ENCODE data around the gene RNASE7.
"Not testable (repeated sequence)": the region's sequence is repeated elsewhere in the genome, so short reads cannot be mapped to it uniquely, and the experiment has no call there.

RNASE7 gene

DNA sequence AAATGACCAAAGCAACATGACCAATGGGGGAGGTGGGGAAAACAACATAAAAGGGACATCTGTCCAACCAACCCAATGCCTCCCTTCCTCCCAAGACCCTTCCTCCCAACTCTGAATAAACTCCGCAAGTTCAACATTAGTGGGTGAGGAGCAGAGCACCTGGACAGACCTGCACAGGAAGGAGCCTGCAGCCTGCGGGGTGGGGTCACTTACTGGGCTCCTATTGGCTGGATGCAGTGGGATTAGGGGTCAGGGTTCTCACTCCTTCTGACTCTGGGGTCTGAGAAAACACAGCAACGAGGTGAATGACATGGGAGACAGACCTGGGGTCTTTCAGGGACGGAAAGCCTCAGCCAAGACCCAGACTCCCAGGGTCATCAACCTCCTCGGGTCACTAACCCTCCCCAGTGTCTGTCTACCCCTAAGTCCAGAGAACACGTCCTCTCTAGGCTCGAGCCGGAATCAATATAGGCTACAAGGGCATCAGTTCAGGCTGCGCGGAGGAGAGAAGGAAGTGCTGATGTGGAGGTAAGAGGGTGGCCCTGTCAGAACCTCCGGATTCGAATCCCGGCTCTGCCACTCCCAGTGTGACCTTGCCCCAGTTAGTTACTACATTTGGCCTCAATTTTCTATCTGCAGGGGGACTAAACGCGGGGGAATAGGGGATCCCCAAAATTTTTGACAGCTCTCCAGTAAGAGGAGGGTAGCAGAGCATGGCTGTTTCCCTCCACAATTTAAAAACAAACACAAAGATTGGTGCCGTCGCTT lies 18.2 kb upstream of the RNASE7 start:
- peak in 1 of 3 experiments; percentile 23 for DNase-seq

DNA sequence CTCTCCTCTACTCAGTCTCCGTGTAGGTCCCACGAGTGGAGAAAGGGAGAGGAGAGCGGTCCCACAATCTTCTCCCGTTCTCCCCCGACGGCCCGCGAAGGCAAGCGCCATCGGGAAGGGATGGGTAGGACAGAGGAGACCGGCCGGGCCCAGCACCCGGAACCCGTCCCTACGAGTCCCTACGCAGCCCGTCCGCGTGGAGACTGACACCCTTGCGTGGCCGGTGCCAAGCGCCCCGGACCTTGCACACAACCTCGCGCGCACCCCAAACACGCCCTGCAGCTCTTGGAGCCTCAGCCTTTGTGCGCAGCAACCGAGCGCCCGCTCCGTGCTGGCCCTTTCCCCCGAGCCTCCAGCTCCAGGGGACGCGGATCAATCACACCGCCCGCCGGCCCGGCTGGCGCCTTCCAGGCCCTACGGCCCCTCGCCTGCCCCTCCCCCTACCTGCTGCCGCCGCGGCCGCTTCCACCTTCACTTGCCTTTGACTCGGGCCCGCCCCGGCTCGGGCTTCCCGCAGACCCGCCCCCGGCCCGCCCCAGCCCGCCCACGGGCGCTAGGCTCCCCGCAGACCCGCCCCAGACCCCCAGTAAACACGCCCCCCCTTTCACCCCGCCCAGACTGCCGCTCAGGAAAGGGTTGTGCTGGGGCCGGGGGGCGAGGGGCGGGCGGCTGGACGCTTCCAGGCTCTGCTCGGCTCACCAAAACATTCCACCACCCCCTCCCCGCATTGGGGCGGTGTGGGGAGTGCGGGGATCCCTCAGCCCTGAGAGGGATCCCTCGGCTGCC lies 17.4 kb upstream of the RNASE7 start, which contains the start of gene NDRG2:
Gene NDRG2, minus strand, starts transcription at position 477 of the 786 bp plus-strand sequence. CDS start 1,746 bp downstream, outside the sequence.
- peak; percentile 50 to 78 (median 73) for DNase-seq

DNA sequence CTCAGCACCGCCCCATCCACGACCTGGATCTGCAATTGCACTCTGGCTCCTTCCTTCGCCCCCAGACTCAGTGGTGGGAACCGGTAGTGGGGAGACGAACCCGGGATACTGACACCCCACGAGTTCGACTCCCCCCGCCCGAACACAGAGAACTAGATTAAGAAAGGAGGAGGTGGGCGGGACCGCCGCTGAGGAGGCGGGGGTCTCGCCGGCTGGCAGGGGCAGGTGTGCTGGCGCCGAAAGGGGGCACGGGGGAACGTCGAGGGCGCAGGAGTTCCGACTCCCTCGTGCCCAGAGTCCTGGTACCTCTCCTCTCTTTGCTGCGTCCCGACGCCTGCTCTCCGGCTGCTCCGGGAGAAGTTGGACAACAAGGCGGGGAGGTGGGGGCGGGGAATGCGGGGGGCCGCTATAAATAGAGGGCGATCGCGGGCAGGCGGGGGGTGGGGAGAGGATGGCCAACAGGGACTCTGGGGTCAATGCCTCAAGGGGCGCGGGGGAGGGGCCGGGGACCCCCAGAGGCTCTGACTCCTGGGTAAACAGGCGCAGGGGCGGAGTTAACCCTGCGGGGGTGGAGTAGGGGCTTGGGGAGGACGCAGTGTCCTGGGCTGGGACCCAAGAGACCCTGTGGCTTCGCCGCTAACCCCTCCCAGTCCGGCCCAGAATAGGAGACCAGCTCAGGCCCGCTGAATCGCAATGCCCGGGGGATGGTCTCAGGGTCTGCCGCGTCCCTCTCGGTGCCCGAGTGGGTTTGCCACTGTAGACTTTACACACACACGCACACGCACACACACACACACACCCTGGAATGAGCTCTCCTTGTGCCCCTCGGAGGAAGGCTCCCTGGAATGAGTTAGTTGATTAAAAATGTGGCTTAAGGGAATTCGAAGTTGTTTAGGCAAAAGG lies 16.5 kb upstream of the RNASE7 start:
- peak in 2 of 3 experiments; percentile 43 to 53 for DNase-seq

GRCh38 chr14:21026274-21026987 lies 15.7 kb upstream of the RNASE7 start:
- no peak for DNase-seq

GRCh38 chr14:21026988-21027315 lies 15.2 kb upstream of the RNASE7 start:
- no peak for DNase-seq

DNA sequence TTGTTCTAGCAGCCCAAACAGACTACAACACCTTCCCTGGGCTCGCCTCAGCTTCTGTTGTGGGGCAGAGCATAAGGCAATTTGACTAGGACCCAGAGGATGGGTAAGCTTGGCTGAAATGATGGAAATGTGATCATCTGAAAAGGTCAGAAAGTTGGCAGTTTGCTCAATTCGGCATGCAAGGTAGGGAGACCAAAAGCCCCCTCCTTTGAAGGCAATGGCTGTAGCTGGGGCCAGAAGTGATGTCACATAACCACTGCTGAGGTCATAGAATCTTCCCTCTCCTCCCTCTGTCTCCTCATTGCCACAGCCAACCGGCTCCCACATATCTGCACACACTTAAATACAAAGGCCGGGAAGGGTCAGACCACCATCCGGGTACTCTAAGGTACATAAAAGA lies 12.2 kb upstream of the RNASE7 start, which contains the start of gene TPPP2:
Gene TPPP2, plus strand, starts transcription at position 301 of the 400 bp plus-strand sequence. CDS start 365 bp downstream, outside the sequence.
- no peak for DNase-seq

DNA sequence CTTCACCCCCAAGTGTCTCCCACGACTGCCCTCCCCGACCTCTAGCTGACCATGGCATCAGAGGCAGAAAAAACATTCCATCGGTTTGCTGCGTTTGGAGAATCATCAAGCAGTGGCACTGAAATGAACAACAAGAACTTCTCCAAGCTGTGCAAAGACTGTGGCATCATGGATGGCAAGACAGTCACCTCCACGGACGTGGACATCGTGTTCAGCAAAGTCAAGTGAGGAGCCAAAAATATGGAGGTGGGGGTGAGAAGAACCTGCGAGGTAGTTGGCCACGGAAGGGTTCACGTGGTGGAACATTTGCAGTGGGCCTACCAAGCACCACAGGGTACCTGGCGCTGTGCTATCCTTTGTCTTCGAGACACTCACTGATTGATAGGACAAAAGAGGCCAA lies 11.6 kb upstream of the RNASE7 start:
- no peak for DNase-seq

DNA sequence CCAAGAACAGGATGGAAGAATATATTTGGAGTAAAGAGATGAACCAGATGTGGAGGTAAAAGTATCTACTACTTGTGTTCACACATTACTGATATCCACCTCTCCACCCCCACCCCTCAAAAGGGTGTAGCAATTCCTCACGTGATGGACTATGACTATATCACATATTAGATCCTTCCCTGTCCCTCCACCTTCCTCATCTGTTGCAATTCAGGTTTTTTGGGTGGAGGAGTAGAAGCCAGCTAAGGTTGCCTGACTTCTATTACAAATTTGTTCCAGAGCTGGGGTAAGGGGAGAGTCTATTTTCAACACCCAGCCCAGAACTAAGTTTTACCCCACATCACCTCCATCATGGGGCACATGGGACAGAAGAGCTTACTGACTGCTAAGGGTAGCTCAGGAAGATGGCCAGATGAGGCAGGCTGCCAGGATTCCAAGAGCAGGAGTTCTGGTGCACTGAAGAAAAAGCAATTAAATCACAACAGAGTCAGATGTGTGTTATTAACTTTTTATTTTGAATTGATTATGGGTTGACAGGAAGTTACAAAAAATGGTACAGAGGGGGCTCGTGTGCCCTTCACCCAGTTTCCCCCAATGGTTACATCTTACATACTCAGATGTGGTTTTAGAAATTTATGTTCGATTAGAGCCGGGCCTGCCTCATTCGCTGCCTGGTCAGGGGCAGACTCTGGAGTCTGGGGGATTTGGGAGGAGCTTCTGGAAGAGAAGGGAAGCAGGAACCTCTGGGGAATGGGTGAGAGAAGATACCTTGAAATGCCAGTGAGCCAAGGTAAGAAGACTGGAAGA lies 9.6 kb upstream of the RNASE7 start:
- no peak for DNase-seq

GRCh38 chr14:21033133-21033698 lies 8.9 kb upstream of the RNASE7 start:
- no peak for DNase-seq

DNA sequence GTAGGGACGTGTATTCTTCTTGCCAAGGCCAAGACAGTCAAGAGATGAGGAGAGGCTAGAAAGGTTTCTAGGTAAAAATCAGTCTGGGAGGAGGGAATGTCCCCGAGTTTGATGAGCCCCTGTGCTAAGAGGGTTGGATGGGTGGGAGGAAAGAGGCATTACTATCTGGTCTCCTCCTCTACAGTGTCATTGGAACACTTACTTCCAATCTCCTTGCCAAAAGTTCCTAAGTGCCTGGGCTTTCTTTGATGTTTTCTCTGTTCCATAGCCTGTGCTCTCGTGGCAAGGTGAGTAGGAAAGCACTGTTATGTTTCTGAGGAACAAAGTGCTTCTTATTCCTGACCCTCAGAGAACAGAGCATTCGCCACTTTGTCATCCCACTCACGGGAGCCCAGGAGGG lies 7.5 kb upstream of the RNASE7 start, which contains the start of gene RNASE13:
Gene RNASE13, minus strand, starts transcription at position 101 of the 400 bp plus-strand sequence. CDS start 519 bp downstream, outside the sequence.
- DNase-seq, result no peak

GRCh38 chr14:21036751-21037150 lies 5.4 kb upstream of the RNASE7 start:
- no peak for DNase-seq

DNA sequence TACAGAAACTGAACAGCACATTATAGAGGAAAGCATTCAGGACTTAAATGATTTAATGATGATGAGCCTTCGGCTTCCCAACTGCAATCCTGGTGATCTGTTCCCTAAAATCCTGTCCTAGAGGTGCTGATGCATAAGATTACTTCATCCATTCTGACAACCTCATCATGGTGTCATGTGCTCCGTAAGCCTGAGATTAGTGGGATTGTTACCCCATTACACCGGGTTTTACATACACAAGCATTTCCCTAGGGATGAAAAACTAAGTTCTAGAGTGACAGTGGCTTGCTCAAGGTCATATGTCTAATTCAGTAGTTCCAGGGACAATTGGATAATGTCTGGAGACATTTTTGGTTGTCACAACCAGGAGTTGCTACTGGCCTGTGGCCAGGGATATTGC lies 5.0 kb upstream of the RNASE7 start:
- DNase-seq, result no peak

DNA sequence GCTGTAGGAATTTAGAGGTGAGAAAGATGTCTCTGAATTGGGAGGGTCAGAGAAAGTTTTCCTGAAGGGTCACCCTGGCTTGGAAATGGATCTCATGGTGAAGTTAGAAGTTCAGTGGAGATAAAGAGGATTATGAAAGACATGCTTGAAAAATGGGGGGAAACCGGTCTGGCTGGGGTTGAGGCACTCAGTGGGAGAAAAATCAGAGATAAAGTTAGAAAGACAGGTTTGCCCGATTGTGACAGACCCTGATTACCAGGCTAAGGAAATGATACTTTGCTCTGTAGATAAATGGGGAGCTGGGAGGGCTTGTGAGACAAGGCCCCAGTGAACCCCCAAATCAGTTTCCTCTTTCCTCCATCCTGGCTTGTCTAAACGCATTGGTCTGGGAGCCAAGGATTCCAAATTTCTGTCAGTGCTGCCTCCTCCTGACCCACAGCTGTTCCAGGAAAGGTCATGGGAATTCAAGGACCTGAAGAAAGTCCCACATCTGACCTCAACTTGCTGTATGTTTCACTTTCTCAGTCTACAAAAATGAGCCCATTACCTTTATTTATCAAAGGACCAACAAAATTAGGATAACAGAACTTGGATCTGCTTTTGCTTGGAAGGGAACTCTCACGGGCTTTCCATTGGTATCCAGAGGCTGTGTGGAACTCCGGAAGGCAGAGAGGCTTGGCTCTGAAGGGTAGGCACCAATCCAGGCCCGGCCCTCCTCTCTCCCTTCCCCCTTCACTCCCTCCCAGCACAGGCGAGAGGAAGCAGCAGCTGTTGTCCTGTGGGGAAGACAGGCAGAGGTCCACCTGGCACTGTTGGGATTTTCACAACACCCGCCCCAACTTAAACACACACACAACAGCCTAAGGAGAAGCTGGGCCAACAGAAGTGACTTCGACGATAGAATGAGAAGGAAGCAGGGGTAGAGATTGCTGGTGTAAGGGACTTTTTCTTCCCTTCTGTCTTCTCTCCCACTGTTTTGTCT lies 3.4 kb upstream of the RNASE7 start:
- DNase-seq, result peak in 1 of 3 experiments; percentile 27

GRCh38 chr14:21039585-21040369 lies 2.4 kb upstream of the RNASE7 start:
- peak in 2 of 3 experiments; percentile 19 to 70 for DNase-seq

GRCh38 chr14:21040370-21040925 lies 1.7 kb upstream of the RNASE7 start:
- DNase-seq, result no peak

DNA sequence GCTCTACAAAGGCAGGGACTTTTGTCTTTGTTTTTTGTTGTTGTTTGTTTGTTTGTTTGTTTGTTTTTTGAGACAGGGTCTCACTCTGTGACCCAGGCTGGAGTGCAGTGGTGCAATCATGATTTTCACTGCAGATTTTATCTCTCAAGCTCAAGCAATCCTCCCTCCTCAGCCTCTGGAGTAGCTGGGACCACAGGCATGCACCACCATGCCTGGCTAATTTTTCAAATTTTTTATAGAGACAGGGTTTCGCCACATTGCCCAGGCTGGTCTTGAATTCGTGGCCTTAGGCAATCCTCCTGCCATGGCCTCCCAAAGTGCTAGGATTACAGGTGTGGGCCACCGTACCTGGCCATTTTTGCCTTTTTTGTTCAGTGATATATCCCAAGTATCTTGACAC lies 1.2 kb upstream of the RNASE7 start:
- DNase-seq, result not testable (repeated sequence)

GRCh38 chr14:21042918-21043317 lies 756 bp downstream of the RNASE7 start:
- DNase-seq, result no peak

DNA sequence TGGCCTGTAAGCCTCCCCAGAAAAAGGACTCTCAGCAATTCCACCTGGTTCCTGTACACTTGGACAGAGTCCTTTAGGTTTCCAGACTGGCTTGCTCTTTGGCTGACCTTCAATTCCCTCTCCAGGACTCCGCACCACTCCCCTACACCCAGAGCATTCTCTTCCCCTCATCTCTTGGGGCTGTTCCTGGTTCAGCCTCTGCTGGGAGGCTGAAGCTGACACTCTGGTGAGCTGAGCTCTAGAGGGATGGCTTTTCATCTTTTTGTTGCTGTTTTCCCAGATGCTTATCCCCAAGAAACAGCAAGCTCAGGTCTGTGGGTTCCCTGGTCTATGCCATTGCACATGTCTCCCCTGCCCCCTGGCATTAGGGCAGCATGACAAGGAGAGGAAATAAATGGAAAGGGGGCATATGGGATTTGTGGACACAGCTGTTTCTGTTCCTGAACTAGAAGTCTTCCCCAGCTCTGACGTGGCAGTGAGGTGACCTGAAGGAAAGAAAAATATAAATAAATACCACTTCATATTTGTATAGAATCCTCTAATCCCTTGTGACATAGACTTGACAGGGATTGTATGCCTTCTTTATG lies 1.3 kb downstream of the RNASE7 start:
- no peak for DNase-seq

Measured in NCI-H1417 (cell line).